Transverse colon (tissue), 3 donors: ENCODE measurements around the gene OPN1LW.
"Not testable (repeated sequence)": the region's sequence is repeated elsewhere in the genome, so short reads cannot be mapped to it uniquely, and the experiment has no call there.

Experiments
- CTCF ChIP-seq, 5 experiments: fragments of 200-600 bp in 3 of 5; fragments of 450-650 bp in 2 of 5; sonication (generic) in 3 of 5; IDR thresholded peaks; 1 replicate in 2 of 5; 2 replicates in 3 of 5; pipeline ENCODE4 v1.5.1; 2016 to 2017; ENCODE audit warnings: antibody characterized with exemption in 5 of 5, inconsistent platforms in 3 of 5, mild to moderate bottlenecking in 2 of 5, moderate library complexity in 1 of 5
- EP300 ChIP-seq: sonication (generic); formaldehyde crosslinking; IDR thresholded peaks from one replicate; pipeline ENCODE4 v1.6.1; 2017; ENCODE audit warnings: antibody characterized with exemption, low read depth
- POLR2A ChIP-seq: fragments of 450-650 bp; IDR thresholded peaks from one replicate; pipeline ENCODE4 v1.6.1; 2016; ENCODE audit warnings: antibody characterized with exemption, mild to moderate bottlenecking, moderate library complexity

GRCh38 chrX:154196466-154196865 is 52.4 kb downstream of the OPN1LW start:
- TF ChIP-seq CTCF (IDR thresholded peaks at IDR 0.05); EP300; POLR2A: not testable (repeated sequence)
